IMR-90 (cell line): Measurements from ENCODE around the gene ZFPM1. TPM values are rescaled to one million over a fixed set of nuclear protein-coding genes. Genes with fewer than 3 reads are reported as not detected.

Experiments used
- ATAC-seq: fragments of 200-7000 bp; cut with Tn5 transposase; 2 replicates; pipeline ENCODE4 v1.9.1; 2020; ENCODE audit warnings: low read depth, mild to moderate bottlenecking, moderate library complexity
- BruUV-seq: library from RNA; stranded (reverse); fragments of 400-500 nt; replicated peaks from 2 replicates; lab custom pipeline; 2021; lab: Mats Ljungman, UMichigan
- CTCF ChIA-PET: fragments of 300-600 bp; formaldehyde crosslinking; extraction: SDS; loops from one replicate; lab custom pipeline; 2021; ENCODE audit warnings: antibody characterized with exemption; lab: Yijun Ruan, JAX
- POLR2A ChIA-PET: fragments of 300-600 bp; sonication (Branson Sonifier 250); formaldehyde crosslinking; loops from one replicate; lab custom pipeline; 2022; ENCODE audit warnings: antibody characterized with exemption; ENCODE audit not compliant: unreplicated experiment; lab: Charles Lee
- DNase-seq: peaks from one replicate; pipeline ENCODE4 v3.0.0; 2013
- H2AFZ ChIP-seq: replicated peaks from 2 replicates; pipeline ENCODE3; 2013; ENCODE audit warnings: low read length, mild to moderate bottlenecking; ENCODE audit not compliant: poor library complexity
- H2AK5ac ChIP-seq: 2 replicates; pipeline ENCODE4 v1.6.1; 2013; ENCODE audit warnings: low read depth, low read length, inconsistent platforms
- H2AK9ac ChIP-seq: replicated peaks from 2 replicates; pipeline ENCODE3; 2013; ENCODE audit warnings: mild to moderate bottlenecking, low read depth, low read length, moderate library complexity; ENCODE audit not compliant: poor library complexity
- H2BK120ac ChIP-seq: 2 replicates; pipeline ENCODE4 v1.6.1; 2013; ENCODE audit warnings: low read depth, low read length, inconsistent platforms
- H2BK15ac ChIP-seq: 3 replicates; pipeline ENCODE4 v1.6.1; 2013; ENCODE audit warnings: low read depth, low read length, inconsistent platforms
- H2BK20ac ChIP-seq: 2 replicates; pipeline ENCODE4 v1.6.1; 2013; ENCODE audit warnings: low read depth, mild to moderate bottlenecking, inconsistent platforms, low read length, moderate library complexity
- H2BK5ac ChIP-seq: 2 replicates; pipeline ENCODE4 v1.6.1; 2013; ENCODE audit warnings: mild to moderate bottlenecking, low read depth, low read length, inconsistent platforms; ENCODE audit not compliant: poor library complexity, severe bottlenecking
- H3K14ac ChIP-seq: replicated peaks from 2 replicates; pipeline ENCODE4 v1.6.1; 2013; ENCODE audit warnings: low read depth, low read length, inconsistent platforms
- H3K18ac ChIP-seq: 2 replicates; pipeline ENCODE4 v1.6.1; 2013; ENCODE audit warnings: low read depth, low read length, control low read depth
- H3K23ac ChIP-seq: 2 replicates; pipeline ENCODE4 v1.6.1; 2013; ENCODE audit warnings: low read depth, low read length, inconsistent platforms
- H3K27ac ChIP-seq: 2 replicates; pipeline ENCODE4 v1.5.1; 2013; ENCODE audit warnings: mild to moderate bottlenecking, control low read depth, low read length; ENCODE audit not compliant: insufficient read depth
- H3K27me3 ChIP-seq: 2 replicates; pipeline ENCODE4 v1.6.1; 2013; ENCODE audit warnings: low read length; ENCODE audit not compliant: control insufficient read depth, insufficient read depth
- H3K36me3 ChIP-seq: 2 replicates; pipeline ENCODE4 v1.6.1; 2013; ENCODE audit warnings: low read length, mixed read lengths; ENCODE audit not compliant: control insufficient read depth, insufficient read depth
- H3K4ac ChIP-seq: 2 replicates; pipeline ENCODE4 v1.6.1; 2013; ENCODE audit warnings: low read depth, low read length, inconsistent platforms
- H3K4me1 ChIP-seq: 2 replicates; pipeline ENCODE4 v1.6.1; 2013; ENCODE audit warnings: low read length, mixed read lengths; ENCODE audit not compliant: control insufficient read depth, insufficient read depth
- H3K4me2 ChIP-seq: 2 replicates; pipeline ENCODE4 v1.6.1; 2013; ENCODE audit warnings: low read depth, mild to moderate bottlenecking, control low read depth, low read length, moderate library complexity
- H3K4me3 ChIP-seq: 2 replicates; pipeline ENCODE4 v1.5.1; 2013; ENCODE audit warnings: low read depth, mild to moderate bottlenecking, control low read depth, low read length, moderate library complexity; ENCODE audit not compliant: insufficient read depth
- H3K56ac ChIP-seq: 2 replicates; pipeline ENCODE4 v1.6.1; 2013; ENCODE audit warnings: low read length, inconsistent platforms; ENCODE audit not compliant: insufficient read depth; ENCODE audit errors: extremely low read depth
- H3K79me1 ChIP-seq, 2 experiments: 2 replicates each; pipeline ENCODE4 v1.6.1; 2013; ENCODE audit warnings: low read length in 2 of 2, inconsistent platforms in 1 of 2, low read depth in 1 of 2
- H3K9ac ChIP-seq: 2 replicates; pipeline ENCODE4 v1.6.1; 2013; ENCODE audit warnings: low read depth, low read length, control low read depth
- H3K9me1 ChIP-seq: 2 replicates; pipeline ENCODE4 v1.6.1; 2013; ENCODE audit warnings: low read length, inconsistent platforms; ENCODE audit not compliant: insufficient read depth
- H3K9me3 ChIP-seq: 2 replicates; pipeline ENCODE4 v1.6.1; 2013; ENCODE audit warnings: low read length; ENCODE audit not compliant: control insufficient read depth, insufficient read depth
- H4K20me1 ChIP-seq: 2 replicates; pipeline ENCODE4 v1.6.1; 2013; ENCODE audit warnings: low read length, inconsistent platforms; ENCODE audit not compliant: insufficient read depth
- H4K5ac ChIP-seq: 2 replicates; pipeline ENCODE4 v1.6.1; 2013; ENCODE audit warnings: mild to moderate bottlenecking, low read depth, low read length, control low read depth
- H4K8ac ChIP-seq, 2 experiments: 2 replicates each; pipeline ENCODE4 v1.6.1; 2013; ENCODE audit warnings: low read depth in 2 of 2, low read length in 2 of 2, control low read depth in 1 of 2, inconsistent platforms in 1 of 2
- H4K91ac ChIP-seq: 2 replicates; pipeline ENCODE4 v1.6.1; 2013; ENCODE audit warnings: low read depth, low read length, inconsistent platforms; ENCODE audit not compliant: insufficient read depth
- BHLHE40 ChIP-seq: fragments of 150-350 bp; IDR thresholded peaks from 2 replicates; pipeline ENCODE4 v1.6.1; 2016; ENCODE audit warnings: mild to moderate bottlenecking, low read depth, low read length
- CEBPB ChIP-seq: IDR thresholded peaks from 2 replicates; pipeline ENCODE4 v1.6.1; 2012; ENCODE audit warnings: low read depth, low read length, improper control_type of control experiment
- CHD1 ChIP-seq: IDR thresholded peaks from 2 replicates; pipeline ENCODE4 v1.6.1; 2012; ENCODE audit warnings: low read depth, low read length, improper control_type of control experiment
- MXI1 ChIP-seq: IDR thresholded peaks from 2 replicates; pipeline ENCODE4 v1.6.1; 2012; ENCODE audit warnings: low read depth, mild to moderate bottlenecking, low read length, moderate library complexity, borderline replicate concordance
- NFE2L2 ChIP-seq: fragments of 150-350 bp; IDR thresholded peaks from 2 replicates; pipeline ENCODE4 v1.6.1; 2016; ENCODE audit warnings: low read depth, mild to moderate bottlenecking, low read length
- RCOR1 ChIP-seq: IDR thresholded peaks from 2 replicates; pipeline ENCODE4 v1.6.1; 2012; ENCODE audit warnings: mild to moderate bottlenecking, low read length, improper control_type of control experiment; ENCODE audit not compliant: insufficient replicate concordance
- SMC3 ChIP-seq: fragments of 150-350 bp; IDR thresholded peaks from 2 replicates; pipeline ENCODE4 v1.6.1; 2016; ENCODE audit warnings: low read depth, mild to moderate bottlenecking, antibody characterized with exemption, low read length, moderate library complexity
- WGBS, 2 experiments: methylation state at CpG; one replicate each; pipeline versions ENCODE4 v1.1.5 to v1.1.7; 2013; ENCODE audit warnings: missing lambda C conversion rate in 2 of 2; ENCODE audit not compliant: insufficient read length in 1 of 2; ENCODE audit errors: extremely low coverage in 2 of 2; 5-methylcytosine and 5-hydroxymethylcytosine counted together
- dilution Hi-C: fragments of 300-500 bp; cut with HindIII; formaldehyde crosslinking; loops from one replicate; pipeline ENCODE4 v1.14.3; 2018; ENCODE audit warnings: low sequenced_read_pairs; ENCODE audit not compliant: unreplicated experiment
- in situ Hi-C: fragments of 300-500 bp; cut with MboI; formaldehyde crosslinking; loops from 3 replicates; pipeline ENCODE4 v1.14.3; 2019; ENCODE audit warnings: low sequenced_read_pairs, inconsistent platforms, mixed read lengths
- intact Hi-C: fragments of 100-400 bp; cut with micrococcal nuclease; formaldehyde crosslinking; loops from 2 replicates; pipeline ENCODE4 v1.10.0; 2022
- polyA plus RNA-seq, 3 experiments: library from polyadenylated mRNA; depleted of rRNA; stranded (reverse); fragments of >200 nt; gene quantifications; 2 replicates each; pipeline ENCODE4 v1.2.3, GENCODE V29; 2012; ENCODE audit warnings: low replicate concordance in 1 of 3
- total RNA-seq: library from RNA; depleted of rRNA; stranded (reverse); fragments of >200 nt; gene quantifications from 2 replicates; pipeline ENCODE4 v1.2.3, GENCODE V29; 2012
- TF ChIP-seq, protein P1 (sequence below): conservative IDR thresholded peaks from 2 replicates; pipeline ENCODE4 v1.5.1; 2012; ENCODE audit warnings: mild to moderate bottlenecking, low read depth, low read length, improper control_type of control experiment
- TF ChIP-seq, protein P2 (sequence below): fragments of 150-350 bp; IDR thresholded peaks from 2 replicates; pipeline ENCODE4 v1.6.1; 2017; ENCODE audit warnings: mild to moderate bottlenecking, antibody characterized with exemption, low read length, low read depth

ZFPM1 gene
- total and polyA plus RNA-seq, 2 of the 4 experiments (the other 2 are of a cell fraction) = 0.36 to 1.1 TPM

DNA sequence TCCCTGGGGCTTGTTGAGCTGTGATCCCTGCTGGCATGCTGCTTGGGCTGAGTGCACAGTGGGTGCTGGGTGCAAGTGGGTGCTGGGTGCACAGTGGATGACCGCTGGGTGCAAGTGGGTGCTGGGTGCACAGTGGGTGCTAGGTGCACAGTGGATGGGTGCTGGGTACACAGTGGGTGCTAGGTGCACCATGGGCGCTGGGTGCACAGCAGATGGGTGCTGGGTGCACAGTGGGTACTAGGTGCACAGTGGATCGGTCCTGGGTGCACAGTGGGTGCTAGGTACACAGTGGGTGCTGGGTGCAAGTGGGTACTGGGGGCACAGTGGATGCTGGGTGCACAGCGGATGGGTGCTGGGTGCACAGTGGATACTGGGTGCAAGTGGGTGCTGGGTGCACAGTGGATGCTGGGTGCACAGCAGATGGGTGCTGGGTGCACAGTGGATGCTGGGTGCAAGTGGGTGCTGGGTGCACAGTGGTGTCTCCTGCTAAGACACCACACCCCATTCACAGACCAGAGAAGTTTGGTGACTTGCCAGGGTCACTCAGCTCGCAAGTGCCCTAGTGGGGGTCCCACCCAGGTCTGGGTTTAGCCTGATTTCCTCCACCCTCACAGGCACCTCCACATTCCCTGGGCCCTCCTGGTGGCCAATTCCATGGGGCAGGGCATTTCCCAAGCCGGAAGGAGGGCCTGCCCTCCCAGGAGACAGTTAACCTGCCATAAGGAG, 33.5 kb downstream of the ZFPM1 start:
- in situ Hi-C loops (no loop called here), intact Hi-C loops (no loop called here), dilution Hi-C loops (no loop called here)
- Histone ChIP-seq H3K9me1 (no peaks in the 10 kb centered on the region), H3K36me3 (peaks cover 7% of the 10 kb centered on the region; the same call in 1 of the 2 replicates), H3K79me1 (peaks cover 0 to 2% of the 10 kb centered on the region in 2 experiments; a peak in 1 of 4 replicates), H4K8ac (no peak overlapping the region), H4K91ac (no peak overlapping the region), H2BK5ac (no peak overlapping the region), H3K27ac (no peak overlapping the region), H3K4me2 (no peak overlapping the region), H2BK120ac (no peak overlapping the region), H2BK15ac (no peak overlapping the region), H3K9ac (no peak overlapping the region), H3K4me1 (no peaks in the 10 kb centered on the region), H4K20me1 (peaks cover 36% of the 10 kb centered on the region), H2BK20ac (no peak overlapping the region), H4K5ac (no peak overlapping the region), H3K23ac (no peak overlapping the region), H2AK5ac (no peak overlapping the region), H3K14ac (no peak overlapping the region), H3K27me3 (no peaks in the 10 kb centered on the region), H3K4me3 (no peak overlapping the region), H3K18ac (no peak overlapping the region), H2AFZ (no peak overlapping the region), H3K4ac (no peak overlapping the region), H3K56ac (no peak overlapping the region), H2AK9ac (no peak overlapping the region), H3K9me3 (no peaks in the 10 kb centered on the region)
- ATAC-seq = no peak
- no peak for TF ChIP-seq RCOR1
- TF ChIP-seq, protein P1, sequence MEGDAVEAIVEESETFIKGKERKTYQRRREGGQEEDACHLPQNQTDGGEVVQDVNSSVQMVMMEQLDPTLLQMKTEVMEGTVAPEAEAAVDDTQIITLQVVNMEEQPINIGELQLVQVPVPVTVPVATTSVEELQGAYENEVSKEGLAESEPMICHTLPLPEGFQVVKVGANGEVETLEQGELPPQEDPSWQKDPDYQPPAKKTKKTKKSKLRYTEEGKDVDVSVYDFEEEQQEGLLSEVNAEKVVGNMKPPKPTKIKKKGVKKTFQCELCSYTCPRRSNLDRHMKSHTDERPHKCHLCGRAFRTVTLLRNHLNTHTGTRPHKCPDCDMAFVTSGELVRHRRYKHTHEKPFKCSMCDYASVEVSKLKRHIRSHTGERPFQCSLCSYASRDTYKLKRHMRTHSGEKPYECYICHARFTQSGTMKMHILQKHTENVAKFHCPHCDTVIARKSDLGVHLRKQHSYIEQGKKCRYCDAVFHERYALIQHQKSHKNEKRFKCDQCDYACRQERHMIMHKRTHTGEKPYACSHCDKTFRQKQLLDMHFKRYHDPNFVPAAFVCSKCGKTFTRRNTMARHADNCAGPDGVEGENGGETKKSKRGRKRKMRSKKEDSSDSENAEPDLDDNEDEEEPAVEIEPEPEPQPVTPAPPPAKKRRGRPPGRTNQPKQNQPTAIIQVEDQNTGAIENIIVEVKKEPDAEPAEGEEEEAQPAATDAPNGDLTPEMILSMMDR = no peak
- TF ChIP-seq, protein P2, sequence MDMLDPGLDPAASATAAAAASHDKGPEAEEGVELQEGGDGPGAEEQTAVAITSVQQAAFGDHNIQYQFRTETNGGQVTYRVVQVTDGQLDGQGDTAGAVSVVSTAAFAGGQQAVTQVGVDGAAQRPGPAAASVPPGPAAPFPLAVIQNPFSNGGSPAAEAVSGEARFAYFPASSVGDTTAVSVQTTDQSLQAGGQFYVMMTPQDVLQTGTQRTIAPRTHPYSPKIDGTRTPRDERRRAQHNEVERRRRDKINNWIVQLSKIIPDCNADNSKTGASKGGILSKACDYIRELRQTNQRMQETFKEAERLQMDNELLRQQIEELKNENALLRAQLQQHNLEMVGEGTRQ = no peak
- TF ChIP-seq BHLHE40 = no peak
- no peak for TF ChIP-seq CEBPB
- no peak for TF ChIP-seq CHD1
- no peak for TF ChIP-seq SMC3
- no peak for TF ChIP-seq MXI1
- TF ChIP-seq NFE2L2 = no peak
- POLR2A ChIA-PET = no interaction called here
- CTCF ChIA-PET = no interaction called here
- WGBS, 2 experiments = 100% methylated on average over 4 of the region's 6 CpGs; no CpG with 5 or more reads in 1 of the 2 experiments
- DNase-seq = no peak
- no TSS peak for BruUV-seq
